HG03565 (cell line): ENCODE measurements around the gene KHK.

ENCODE experiments used
- ATAC-seq: cut with Tn5 transposase; IDR thresholded peaks from one replicate; pipeline ENCODE4 v1.9.1; 2021; ENCODE audit warnings: mild to moderate bottlenecking, moderate library complexity; ENCODE audit not compliant: unreplicated experiment

KHK gene

DNA sequence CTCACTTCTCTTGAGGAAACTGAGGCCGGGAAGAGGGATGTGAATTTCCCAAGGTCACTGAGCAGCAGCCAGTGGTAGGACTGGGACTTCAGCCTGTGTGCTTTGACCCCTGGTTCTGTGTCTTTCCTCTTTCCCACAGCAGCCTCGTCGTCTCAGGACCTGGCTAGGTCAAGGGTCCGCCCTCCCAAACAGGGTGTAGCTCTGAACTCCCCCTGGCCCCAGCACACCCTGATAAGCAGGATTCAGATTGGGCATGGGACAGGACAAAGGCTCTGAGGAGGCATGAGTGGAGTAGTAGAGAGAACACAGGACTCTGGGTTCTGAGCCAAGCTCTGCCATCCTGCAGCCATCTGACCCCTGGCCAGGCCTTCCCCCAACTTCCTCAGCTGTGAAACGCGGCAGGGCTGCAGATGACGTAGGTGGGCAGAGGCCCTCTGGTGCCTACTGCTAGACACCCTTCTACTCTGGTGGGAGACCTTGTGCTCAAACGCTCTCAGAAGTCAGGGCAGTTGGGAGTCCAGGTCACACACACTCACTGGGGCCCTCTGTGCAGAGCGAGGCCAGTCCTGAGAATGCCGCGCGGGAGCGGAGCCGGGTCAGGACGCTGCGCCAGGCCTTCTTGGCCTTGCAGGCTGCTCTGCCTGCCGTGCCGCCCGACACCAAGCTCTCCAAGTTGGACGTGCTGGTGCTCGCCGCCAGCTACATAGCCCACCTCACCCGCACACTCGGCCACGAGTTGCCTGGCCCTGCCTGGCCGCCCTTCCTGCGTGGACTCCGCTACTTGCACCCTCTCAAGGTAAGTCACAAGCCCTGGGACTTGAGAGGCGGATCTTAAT lies 63.2 kb downstream of the KHK start:
- no peak for ATAC-seq
